ENCODE data around the gene SERPINB1.

DNA sequence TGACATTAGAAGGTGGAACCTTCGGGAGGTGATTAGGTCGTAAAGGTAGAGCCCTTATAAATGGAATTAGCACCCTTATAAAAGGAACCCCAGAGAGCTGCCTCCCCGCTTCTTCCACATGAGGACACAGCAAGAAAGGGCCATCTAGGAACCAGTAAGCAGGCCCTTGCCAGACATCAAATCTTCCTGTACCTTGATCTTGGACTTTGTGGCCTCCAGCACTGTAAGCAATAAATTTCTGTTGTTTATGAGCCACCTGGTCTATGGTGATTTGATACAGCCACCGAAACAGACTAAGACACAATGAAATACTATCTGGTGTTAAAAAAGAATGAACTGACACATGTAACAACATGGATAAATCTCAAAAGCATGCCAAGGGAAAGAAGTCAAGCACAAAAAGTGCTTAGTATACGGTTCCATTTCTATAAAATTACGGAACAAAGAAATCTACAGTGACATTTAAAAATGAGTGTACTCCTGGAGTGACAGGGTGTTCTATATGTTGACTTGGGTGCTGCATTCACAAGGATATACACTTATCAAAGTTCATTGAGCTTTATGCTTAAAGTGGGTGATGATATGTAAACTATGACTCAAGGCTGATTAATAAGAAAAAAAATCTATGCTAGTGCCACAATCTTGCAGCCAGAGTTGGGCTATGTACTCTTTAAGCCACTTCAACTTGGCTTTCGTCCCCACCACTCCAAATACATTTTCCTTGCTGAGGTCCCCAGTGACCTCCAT, 18.4 kb downstream of the SERPINB1 start:
- TF ChIP-seq, protein P1, sequence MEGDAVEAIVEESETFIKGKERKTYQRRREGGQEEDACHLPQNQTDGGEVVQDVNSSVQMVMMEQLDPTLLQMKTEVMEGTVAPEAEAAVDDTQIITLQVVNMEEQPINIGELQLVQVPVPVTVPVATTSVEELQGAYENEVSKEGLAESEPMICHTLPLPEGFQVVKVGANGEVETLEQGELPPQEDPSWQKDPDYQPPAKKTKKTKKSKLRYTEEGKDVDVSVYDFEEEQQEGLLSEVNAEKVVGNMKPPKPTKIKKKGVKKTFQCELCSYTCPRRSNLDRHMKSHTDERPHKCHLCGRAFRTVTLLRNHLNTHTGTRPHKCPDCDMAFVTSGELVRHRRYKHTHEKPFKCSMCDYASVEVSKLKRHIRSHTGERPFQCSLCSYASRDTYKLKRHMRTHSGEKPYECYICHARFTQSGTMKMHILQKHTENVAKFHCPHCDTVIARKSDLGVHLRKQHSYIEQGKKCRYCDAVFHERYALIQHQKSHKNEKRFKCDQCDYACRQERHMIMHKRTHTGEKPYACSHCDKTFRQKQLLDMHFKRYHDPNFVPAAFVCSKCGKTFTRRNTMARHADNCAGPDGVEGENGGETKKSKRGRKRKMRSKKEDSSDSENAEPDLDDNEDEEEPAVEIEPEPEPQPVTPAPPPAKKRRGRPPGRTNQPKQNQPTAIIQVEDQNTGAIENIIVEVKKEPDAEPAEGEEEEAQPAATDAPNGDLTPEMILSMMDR (IDR thresholded peaks at IDR 0.05; ENCODE audit: extremely low read depth in 1 of 2, insufficient read depth in 1 of 2, low read depth in 1 of 2, low read length in 2 of 2): no peak
- TF ChIP-seq POLR2A (IDR thresholded peaks at IDR 0.05; ENCODE audit: low read depth, low read length) (no peak), MYC (IDR thresholded peaks at IDR 0.05; ENCODE audit: low read depth, low read length) (no peak), POLR2AphosphoS5 (IDR thresholded peaks at IDR 0.05; ENCODE audit: insufficient read depth, low read depth, low read length) (no peak)

All from endothelial cell of umbilical vein (primary cell).